LNCAP (cell line): Measurements from ENCODE around the gene GPR84.

Source experiments
- CTCF ChIP-seq: fragments of 450-650 bp; IDR thresholded peaks from 2 replicates; pipeline ENCODE4 v1.5.1; 2017; ENCODE audit warnings: mild to moderate bottlenecking

Gene GPR84

GRCh38 chr12:54340846-54341245 lies 23.4 kb downstream of the GPR84 start:
- TF ChIP-seq CTCF = no peak

GRCh38 chr12:54338698-54339296 lies 25.5 kb downstream of the GPR84 start:
- TF ChIP-seq CTCF = no peak

GRCh38 chr12:54337854-54338650 lies 26.2 kb downstream of the GPR84 start:
- TF ChIP-seq CTCF = no peak

GRCh38 chr12:54337280-54337842 lies 26.9 kb downstream of the GPR84 start:
- TF ChIP-seq CTCF = no peak

DNA sequence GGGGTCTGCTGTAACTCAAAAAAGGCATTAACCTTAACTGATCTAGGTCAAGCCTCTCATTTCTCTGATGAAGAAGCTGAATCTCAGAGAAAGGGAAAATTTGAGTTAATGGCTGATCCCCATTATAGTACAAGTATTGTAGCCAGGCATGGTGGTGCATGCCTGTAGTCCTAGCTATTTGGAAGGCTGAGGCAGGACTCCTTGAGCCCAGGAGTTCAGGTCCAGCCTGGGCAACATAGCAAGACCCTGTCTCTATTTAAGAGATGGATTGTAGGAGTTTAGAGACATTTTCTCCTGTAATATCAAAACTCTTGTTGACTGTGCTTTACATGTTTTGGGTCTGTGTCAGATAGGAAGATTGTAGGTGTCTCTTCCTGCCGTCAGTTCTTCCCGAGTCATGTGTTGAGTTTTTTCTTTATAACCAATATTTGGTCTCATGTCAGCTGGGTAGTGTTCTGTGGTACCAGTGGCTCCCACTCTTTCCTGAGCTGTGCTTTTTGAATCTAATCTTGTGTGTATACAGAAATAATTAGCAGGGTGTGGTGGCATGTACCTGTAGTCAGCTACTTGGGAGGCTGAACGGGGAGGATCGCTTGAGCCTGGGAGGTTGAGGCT lies 30.8 kb downstream of the GPR84 start:
- TF ChIP-seq CTCF = no peak

DNA sequence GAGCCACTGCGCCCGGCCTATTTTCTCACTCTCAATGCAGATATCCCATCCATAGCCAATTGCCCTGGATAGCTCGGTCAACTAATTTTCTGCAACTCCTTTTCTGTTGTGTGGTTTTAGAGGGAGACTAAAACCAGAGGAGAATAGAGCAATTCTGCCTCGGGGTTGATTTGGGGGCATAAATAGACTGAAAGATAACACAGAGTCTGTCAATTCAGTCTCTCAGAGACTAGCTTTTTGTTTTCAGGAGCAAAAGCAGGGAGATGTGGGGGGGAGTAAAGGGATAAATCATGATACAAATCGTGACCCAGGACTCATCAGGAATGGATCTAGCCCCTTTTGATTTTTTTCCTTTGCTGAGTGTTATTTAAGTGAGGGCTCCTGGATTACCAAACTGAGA lies 32.8 kb downstream of the GPR84 start:
- no peak for TF ChIP-seq CTCF

- TF ChIP-seq CTCF = no peak
Observed at GRCh38 chr12:54330442-54330841, 33.8 kb downstream of the GPR84 start.
